Neuronal stem cell (in vitro differentiated cells): ENCODE results near the gene GPR52. TPM values are rescaled to one million over a fixed set of nuclear protein-coding genes. Genes with fewer than 3 reads are reported as not detected.

Source experiments
- DNase-seq: peaks from one replicate; pipeline ENCODE4 v3.0.0-alpha.2; 2013; ENCODE audit warnings: low spot score
- H2AFZ ChIP-seq: one replicate; pipeline ENCODE4 v1.6.1; 2013; ENCODE audit warnings: mild to moderate bottlenecking, low read length, inconsistent platforms
- H2AK5ac ChIP-seq: 2 replicates; pipeline ENCODE4 v1.6.1; 2013; ENCODE audit warnings: low read depth, mild to moderate bottlenecking, inconsistent platforms, low read length, moderate library complexity, mixed read lengths
- H2BK120ac ChIP-seq: 2 replicates; pipeline ENCODE4 v1.6.1; 2013; ENCODE audit warnings: low read depth, mild to moderate bottlenecking, inconsistent platforms, low read length, moderate library complexity, mixed read lengths
- H2BK12ac ChIP-seq: one replicate; pipeline ENCODE4 v1.6.1; 2013; ENCODE audit warnings: low read length, inconsistent platforms
- H2BK15ac ChIP-seq: 2 replicates; pipeline ENCODE4 v1.6.1; 2013; ENCODE audit warnings: mild to moderate bottlenecking, low read length, inconsistent platforms, mixed read lengths
- H2BK5ac ChIP-seq: one replicate; pipeline ENCODE4 v1.6.1; 2013; ENCODE audit warnings: inconsistent platforms, mild to moderate bottlenecking, low read length, moderate library complexity
- H3K14ac ChIP-seq: one replicate; pipeline ENCODE4 v1.6.1; 2013; ENCODE audit warnings: low read length, inconsistent platforms
- H3K18ac ChIP-seq: 2 replicates; pipeline ENCODE4 v1.6.1; 2013; ENCODE audit warnings: low read length, inconsistent platforms
- H3K23ac ChIP-seq: 2 replicates; pipeline ENCODE4 v1.6.1; 2013; ENCODE audit warnings: low read depth, mild to moderate bottlenecking, mixed read lengths, low read length, inconsistent platforms; ENCODE audit not compliant: poor library complexity
- H3K27ac ChIP-seq: replicated peaks from 3 replicates; pipeline ENCODE4 v1.5.1; 2013; ENCODE audit warnings: low read length, inconsistent platforms
- H3K27me3 ChIP-seq, 3 experiments: 2 replicates each; pipeline ENCODE4 v1.6.1; 2013; ENCODE audit warnings: low read length in 3 of 3, mild to moderate bottlenecking in 2 of 3, inconsistent platforms in 1 of 3, low read depth in 1 of 3, mixed read lengths in 1 of 3, moderate library complexity in 1 of 3; ENCODE audit not compliant: control insufficient read depth in 3 of 3, insufficient read depth in 3 of 3
- H3K36me3 ChIP-seq, 2 donors: replicated peaks in 1 of 2; 2 replicates each; pipeline ENCODE4 v1.6.1; 2013; ENCODE audit warnings: low read length in 2 of 2; ENCODE audit not compliant: control insufficient read depth in 2 of 2, insufficient read depth in 2 of 2
- H3K4ac ChIP-seq: 2 replicates; pipeline ENCODE4 v1.6.1; 2013; ENCODE audit warnings: inconsistent platforms, mild to moderate bottlenecking, low read length, moderate library complexity
- H3K4me1 ChIP-seq, 2 donors: 1 replicate in 1 of 2; 2 replicates in 1 of 2; pipeline ENCODE4 v1.6.1; 2013; ENCODE audit warnings: low read length in 2 of 2, low read depth in 1 of 2; ENCODE audit not compliant: control insufficient read depth in 2 of 2, insufficient read depth in 1 of 2
- H3K4me2 ChIP-seq: one replicate; pipeline ENCODE4 v1.6.1; 2013; ENCODE audit warnings: mild to moderate bottlenecking, low read length, inconsistent platforms; ENCODE audit not compliant: insufficient read depth, poor library complexity, severe bottlenecking
- H3K4me3 ChIP-seq, 2 donors: 2 replicates each; pipeline ENCODE4 v1.5.1; 2013; ENCODE audit warnings: low read length in 2 of 2, mild to moderate bottlenecking in 2 of 2, inconsistent platforms in 1 of 2, moderate library complexity in 1 of 2
- H3K79me1 ChIP-seq: one replicate; pipeline ENCODE4 v1.6.1; 2013; ENCODE audit warnings: low read depth, mild to moderate bottlenecking, inconsistent platforms, low read length, moderate library complexity
- H3K9ac ChIP-seq: one replicate; pipeline ENCODE4 v1.6.1; 2013; ENCODE audit warnings: mild to moderate bottlenecking, low read depth, low read length, inconsistent platforms; ENCODE audit not compliant: poor library complexity
- H3K9me3 ChIP-seq, 2 donors: replicated peaks in 1 of 2; 2 replicates each; pipeline versions ENCODE3 to v1.6.1; 2013; ENCODE audit warnings: low read length in 2 of 2, mild to moderate bottlenecking in 2 of 2, inconsistent platforms in 1 of 2, low read depth in 1 of 2, mixed read lengths in 1 of 2, moderate library complexity in 1 of 2; ENCODE audit not compliant: control insufficient read depth in 2 of 2, insufficient read depth in 1 of 2
- H4K8ac ChIP-seq: one replicate; pipeline ENCODE4 v1.6.1; 2013; ENCODE audit warnings: low read depth, mild to moderate bottlenecking, inconsistent platforms, low read length, moderate library complexity
- H4K91ac ChIP-seq: one replicate; pipeline ENCODE4 v1.6.1; 2013; ENCODE audit warnings: low read length, low read depth, mild to moderate bottlenecking, inconsistent platforms; ENCODE audit not compliant: poor library complexity
- WGBS, 2 donors: extraction: QIAGEN DNeasy Blood & Tissue Kit; methylation state at CpG; one replicate each; pipeline ENCODE4 v1.1.7; 2013; ENCODE audit warnings: missing lambda C conversion rate in 2 of 2, mixed read lengths in 1 of 2; ENCODE audit not compliant: insufficient read length in 2 of 2, insufficient replicate concordance in 1 of 2; ENCODE audit errors: extremely low coverage in 2 of 2; 5-methylcytosine and 5-hydroxymethylcytosine counted together
- polyA plus RNA-seq, 2 experiments: library from polyadenylated mRNA; stranded (reverse); fragments of 200-250 nt; gene quantifications; one replicate each; pipeline ENCODE4 v1.2.3, GENCODE V29; 2013

The GPR52 gene
- polyA plus RNA-seq (2013, experiment 1 of 2) = not detected
- not detected for polyA plus RNA-seq (2013, experiment 2 of 2)

- H2AFZ ChIP-seq = no peak within 1 kb of the TSS
- no peak for DNase-seq
- H4K8ac ChIP-seq = no peak within 1 kb of the TSS
- H2BK120ac ChIP-seq = no peak within 1 kb of the TSS
- H3K4me1 ChIP-seq = peaks cover 4 to 5% of the 10 kb centered on the region in 2 donors
- no peaks in the 10 kb centered on the region for H3K27me3 ChIP-seq
- H3K36me3 ChIP-seq = no peaks in the 10 kb centered on the region
- H4K91ac ChIP-seq = no peak within 1 kb of the TSS
- no peak within 1 kb of the TSS for H3K27ac ChIP-seq
- H3K79me1 ChIP-seq = no peaks in the 10 kb centered on the region
- no peak within 1 kb of the TSS for H3K18ac ChIP-seq
- H3K4me3 ChIP-seq = no peak within 1 kb of the TSS
- H3K4ac ChIP-seq = no peak within 1 kb of the TSS
- H2BK12ac ChIP-seq = no peak within 1 kb of the TSS
- no peak within 1 kb of the TSS for H3K4me2 ChIP-seq
- H2BK15ac ChIP-seq = no peak within 1 kb of the TSS
- H3K9me3 ChIP-seq = no peaks in the 10 kb centered on the region
- H3K14ac ChIP-seq = no peak within 1 kb of the TSS
- no CpG with 5 or more reads among the region's 11 CpGs for WGBS, 2 donors
- no peak within 1 kb of the TSS for H3K9ac ChIP-seq
- H2AK5ac ChIP-seq = no peak within 1 kb of the TSS
- no peak within 1 kb of the TSS for H3K23ac ChIP-seq
- no peak within 1 kb of the TSS for H2BK5ac ChIP-seq
Observed at GRCh38 chr1:174447866-174448530, at the start of gene GPR52. Gene GPR52, plus strand, starts transcription at chr1:174447964. Its CDS starts 148 bp downstream, at chr1:174448112.

- no peak overlapping the region for H3K14ac ChIP-seq
Observed at GRCh38 chr1:174398246-174398645, 49.5 kb upstream of the GPR52 start.

GRCh38 chr1:174399211-174399610, 48.6 kb upstream of the GPR52 start:
- no peak overlapping the region for H2AK5ac ChIP-seq
- H3K9me3 ChIP-seq = no peaks in the 10 kb centered on the region
- H4K91ac ChIP-seq = no peak overlapping the region
- no peak overlapping the region for H2BK5ac ChIP-seq
- H3K4me3 ChIP-seq = no peak overlapping the region
- H2BK12ac ChIP-seq = no peak overlapping the region
- H3K18ac ChIP-seq = no peak overlapping the region
- no peak for DNase-seq
- H3K4me1 ChIP-seq = peaks cover 0 to 5% of the 10 kb centered on the region in 2 donors
- H3K4me2 ChIP-seq = no peak overlapping the region
- no peaks in the 10 kb centered on the region for H3K27me3 ChIP-seq
- no CpG with 5 or more reads among the region's 1 CpG for WGBS, 2 donors
- H4K8ac ChIP-seq = no peak overlapping the region
- no peak overlapping the region for H2BK15ac ChIP-seq
- H3K27ac ChIP-seq = no peak overlapping the region
- no peaks in the 10 kb centered on the region for H3K79me1 ChIP-seq
- H3K14ac ChIP-seq = no peak overlapping the region
- H3K4ac ChIP-seq = no peak overlapping the region
- no peak overlapping the region for H3K9ac ChIP-seq
- no peak overlapping the region for H3K23ac ChIP-seq
- H3K36me3 ChIP-seq = no peaks in the 10 kb centered on the region
- no peak overlapping the region for H2BK120ac ChIP-seq
- H2AFZ ChIP-seq = no peak overlapping the region

More at GRCh38 chr1:174398246-174398645, 49.5 kb upstream of the GPR52 start:
- Histone ChIP-seq H3K9ac (no peak overlapping the region), H3K4ac (no peak overlapping the region), H4K8ac (no peak overlapping the region), H2BK12ac (no peak overlapping the region), H3K36me3 (no peaks in the 10 kb centered on the region), H3K27ac (no peak overlapping the region), H2BK5ac (no peak overlapping the region), H3K79me1 (no peaks in the 10 kb centered on the region), H3K4me2 (no peak overlapping the region), H3K4me3 (no peak overlapping the region), H2BK120ac (no peak overlapping the region), H3K23ac (no peak overlapping the region), H4K91ac (no peak overlapping the region), H3K9me3 (peaks cover 0 to 1% of the 10 kb centered on the region in 2 donors), H2AK5ac (no peak overlapping the region), H3K4me1 (peaks cover 0 to 5% of the 10 kb centered on the region in 2 donors), H3K18ac (no peak overlapping the region), H2BK15ac (no peak overlapping the region), H2AFZ (no peak overlapping the region), H3K27me3 (no peaks in the 10 kb centered on the region)
- no peak for DNase-seq
- no CpG with 5 or more reads among the region's 4 CpGs for WGBS, 2 donors

GRCh38 chr1:174401075-174401474, 46.7 kb upstream of the GPR52 start:
- no peaks in the 10 kb centered on the region for H3K79me1 ChIP-seq
- no peak overlapping the region for H3K4me3 ChIP-seq
- WGBS, 2 donors = no CpG with 5 or more reads among the region's 4 CpGs
- H3K27ac ChIP-seq = no peak overlapping the region
- H2BK5ac ChIP-seq = no peak overlapping the region
- H3K18ac ChIP-seq = no peak overlapping the region
- H3K27me3 ChIP-seq = no peaks in the 10 kb centered on the region
- H2BK120ac ChIP-seq = no peak overlapping the region
- no peak overlapping the region for H2AK5ac ChIP-seq
- H3K23ac ChIP-seq = no peak overlapping the region
- H3K9ac ChIP-seq = no peak overlapping the region
- no peak overlapping the region for H2BK12ac ChIP-seq
- no peaks in the 10 kb centered on the region for H3K36me3 ChIP-seq
- no peak for DNase-seq
- H4K8ac ChIP-seq = no peak overlapping the region
- no peak overlapping the region for H2BK15ac ChIP-seq
- H3K9me3 ChIP-seq = no peaks in the 10 kb centered on the region
- H4K91ac ChIP-seq = no peak overlapping the region
- H3K4ac ChIP-seq = no peak overlapping the region
- H3K4me2 ChIP-seq = no peak overlapping the region
- H2AFZ ChIP-seq = no peak overlapping the region
- H3K4me1 ChIP-seq = peaks cover 0 to 5% of the 10 kb centered on the region in 2 donors
- no peak overlapping the region for H3K14ac ChIP-seq
